Measurements from ENCODE around the gene CASTOR2.
"Not testable (repeated sequence)": the region's sequence is repeated elsewhere in the genome, so short reads cannot be mapped to it uniquely, and the experiment has no call there.

Gene CASTOR2

DNA sequence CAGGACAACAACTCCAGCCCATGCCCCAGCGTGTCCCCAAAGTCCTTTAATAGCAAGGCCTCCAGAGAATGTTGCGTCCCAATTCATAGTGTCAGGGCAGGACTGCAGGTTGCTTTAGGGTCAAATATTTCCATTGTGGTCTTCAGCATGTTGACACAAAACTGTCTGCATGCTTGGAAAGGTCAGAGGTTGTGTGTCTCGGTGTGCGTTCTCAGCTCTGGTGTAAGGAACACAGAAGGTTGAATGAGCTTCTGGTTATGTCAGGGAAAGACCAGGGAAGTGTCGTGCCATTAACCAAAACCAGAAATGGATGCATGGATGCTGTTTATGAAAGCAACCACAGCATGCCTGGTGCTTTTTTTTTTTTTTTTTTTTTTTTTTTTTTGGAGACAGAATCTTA, 31.9 kb downstream of the CASTOR2 start:
- DNase-seq = peak; percentile 15

DNA sequence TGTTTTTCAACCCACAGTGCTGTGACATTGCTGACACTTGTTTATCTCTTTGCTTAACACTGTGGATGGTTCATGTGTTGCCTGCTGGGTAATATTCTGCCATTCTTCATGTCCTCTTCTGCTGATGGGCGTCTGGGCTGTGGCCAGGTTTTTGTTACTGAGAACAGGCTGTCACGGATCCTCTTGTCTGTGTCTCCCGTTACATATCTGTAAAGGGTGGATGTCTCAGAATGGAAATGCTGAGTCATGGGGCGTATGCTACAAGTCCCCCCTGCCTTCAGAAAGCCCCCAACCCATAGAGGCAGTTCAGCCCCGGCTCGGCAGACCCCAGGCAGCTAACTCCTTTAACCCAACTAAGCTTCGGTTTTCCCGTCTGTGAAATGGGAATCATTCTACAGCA, 33.3 kb downstream of the CASTOR2 start:
- DNase-seq = peak; percentile 28

DNA sequence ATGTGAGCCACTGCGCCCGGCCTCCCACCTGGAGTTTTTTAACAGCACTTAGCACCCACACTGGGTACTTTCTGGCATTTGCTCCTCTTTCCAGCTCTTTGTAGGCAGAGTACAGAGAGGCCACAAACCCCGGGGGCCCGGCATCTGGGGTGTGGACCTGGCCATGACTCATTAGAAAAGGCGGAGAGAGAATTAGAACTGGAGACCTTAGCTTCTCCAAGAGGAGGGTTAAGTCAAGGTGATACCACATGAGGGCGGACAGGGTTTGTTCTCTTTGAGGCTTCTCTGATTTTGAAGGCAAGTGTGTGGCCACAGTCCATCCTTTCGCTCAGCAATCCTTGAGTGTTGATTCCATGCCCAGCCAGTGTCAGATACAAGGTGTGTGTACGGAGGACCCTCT, 36.9 kb downstream of the CASTOR2 start:
- DNase-seq = not testable (repeated sequence)

DNA sequence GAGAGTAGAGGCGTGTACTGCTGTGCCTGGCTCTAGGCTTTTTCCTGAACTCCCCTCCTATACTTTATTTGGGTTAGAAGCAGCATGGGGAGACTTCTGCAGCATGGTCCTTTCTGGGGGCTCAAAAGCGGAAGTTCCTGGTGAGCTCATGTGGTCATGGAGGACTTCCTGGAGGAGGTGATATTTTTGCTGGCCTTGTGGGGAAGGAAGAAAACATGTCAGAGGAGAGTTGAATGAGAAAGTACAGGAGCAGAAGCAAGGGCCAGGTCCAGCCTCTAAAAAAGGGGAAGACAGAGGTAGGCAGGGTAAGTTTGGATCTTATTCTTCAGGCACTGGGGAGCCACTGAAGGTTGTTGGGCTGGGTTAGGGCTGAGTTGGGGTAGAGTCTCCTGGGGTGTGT, 45.5 kb downstream of the CASTOR2 start:
- DNase-seq = no peak

GRCh38 chr7:75017832-75018231, 53.3 kb downstream of the CASTOR2 start:
- no peak for DNase-seq

GRCh38 chr7:75018570-75019364, 54.3 kb downstream of the CASTOR2 start:
- no peak for DNase-seq

GRCh38 chr7:75019800-75020199, 55.3 kb downstream of the CASTOR2 start:
- no peak for DNase-seq

GRCh38 chr7:75024922-75025321, 60.4 kb downstream of the CASTOR2 start:
- no peak for DNase-seq

DNA sequence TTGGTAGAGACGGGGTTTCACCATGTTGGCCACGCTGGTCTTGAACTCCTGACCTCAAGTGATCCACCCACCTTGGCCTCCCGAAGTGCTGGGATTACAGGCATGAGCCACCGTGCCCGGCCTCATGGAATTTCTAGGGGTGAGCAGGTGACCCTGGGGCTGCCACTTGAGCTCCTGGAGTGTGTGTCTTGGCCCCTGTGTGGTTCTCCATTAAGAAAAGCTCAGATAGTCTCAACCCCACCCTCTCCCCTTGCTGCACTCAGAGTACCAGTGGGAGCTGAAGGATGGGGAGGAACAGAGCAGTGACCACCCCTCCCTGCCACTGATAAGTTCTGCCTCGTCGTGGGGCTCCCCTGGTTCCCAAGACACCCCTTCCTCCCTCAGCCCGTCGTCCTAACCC, 63.8 kb downstream of the CASTOR2 start:
- DNase-seq = no peak

- DNase-seq = no peak
Observed at GRCh38 chr7:75033064-75033463, 68.6 kb downstream of the CASTOR2 start.

- DNase-seq = no peak
Observed at GRCh38 chr7:75033826-75034225, 69.3 kb downstream of the CASTOR2 start.

GRCh38 chr7:75038508-75038907, 74.0 kb downstream of the CASTOR2 start:
- DNase-seq = no peak

DNA sequence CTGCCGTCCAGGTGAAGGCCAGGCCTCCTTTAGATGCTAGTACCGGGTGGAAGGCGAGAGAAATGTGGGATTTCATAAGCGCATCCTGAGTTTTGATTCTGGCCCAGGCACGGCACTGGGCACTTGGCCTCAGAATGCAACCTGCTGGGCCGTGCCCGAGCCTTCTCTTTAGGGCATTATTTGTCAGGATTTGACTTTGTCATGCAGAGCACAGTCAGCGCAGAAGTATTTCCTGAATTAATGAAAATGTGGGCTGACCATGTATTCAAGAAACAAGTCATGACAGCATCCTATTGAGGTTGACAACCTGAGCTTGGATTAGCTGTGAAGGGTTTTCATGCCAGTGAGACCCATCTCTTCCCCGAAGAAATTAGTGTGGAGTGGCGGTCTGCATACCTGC, 74.7 kb downstream of the CASTOR2 start:
- no peak for DNase-seq

GRCh38 chr7:75039709-75040108, 75.2 kb downstream of the CASTOR2 start:
- DNase-seq = no peak

DNA sequence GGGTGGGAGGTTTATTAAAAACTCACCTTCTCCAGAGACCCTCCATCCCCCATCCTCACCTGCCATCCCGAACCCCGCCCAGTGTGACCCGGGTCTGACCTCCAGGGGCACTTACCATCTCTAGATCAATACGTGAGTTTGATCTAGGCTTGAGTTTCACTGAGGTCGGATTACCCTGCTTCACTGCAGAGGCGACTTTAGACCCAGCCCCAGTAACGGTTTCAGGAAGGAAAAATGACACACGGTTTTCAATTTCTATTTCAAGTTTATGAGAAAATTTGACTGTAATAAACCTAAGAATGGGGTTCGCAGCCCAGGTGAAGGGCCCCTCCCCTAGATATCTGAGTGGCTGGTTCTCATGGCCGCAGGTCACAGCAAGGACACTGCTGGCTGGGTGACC, 76.0 kb downstream of the CASTOR2 start:
- no peak for DNase-seq

DNA sequence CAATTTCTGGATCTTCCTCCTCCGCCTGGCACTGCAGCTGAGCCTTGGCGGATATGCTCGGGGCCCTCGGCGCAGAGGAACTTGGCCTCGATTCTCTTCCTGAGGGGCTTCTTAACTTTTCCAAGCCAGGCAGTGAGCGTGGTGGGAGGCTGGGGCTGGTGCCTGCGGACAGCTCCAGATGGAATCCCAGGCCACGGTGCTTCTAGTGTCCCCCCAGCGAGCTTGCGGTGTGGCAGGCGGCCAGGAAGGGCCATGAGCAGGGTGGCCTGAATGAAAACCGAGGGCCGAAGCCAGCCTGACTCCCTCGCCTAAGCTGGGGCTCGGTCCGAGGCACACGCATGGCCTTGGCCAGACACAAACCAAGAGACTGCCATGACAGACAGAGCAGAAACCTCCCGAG, 77.8 kb downstream of the CASTOR2 start:
- DNase-seq = no peak

DNA sequence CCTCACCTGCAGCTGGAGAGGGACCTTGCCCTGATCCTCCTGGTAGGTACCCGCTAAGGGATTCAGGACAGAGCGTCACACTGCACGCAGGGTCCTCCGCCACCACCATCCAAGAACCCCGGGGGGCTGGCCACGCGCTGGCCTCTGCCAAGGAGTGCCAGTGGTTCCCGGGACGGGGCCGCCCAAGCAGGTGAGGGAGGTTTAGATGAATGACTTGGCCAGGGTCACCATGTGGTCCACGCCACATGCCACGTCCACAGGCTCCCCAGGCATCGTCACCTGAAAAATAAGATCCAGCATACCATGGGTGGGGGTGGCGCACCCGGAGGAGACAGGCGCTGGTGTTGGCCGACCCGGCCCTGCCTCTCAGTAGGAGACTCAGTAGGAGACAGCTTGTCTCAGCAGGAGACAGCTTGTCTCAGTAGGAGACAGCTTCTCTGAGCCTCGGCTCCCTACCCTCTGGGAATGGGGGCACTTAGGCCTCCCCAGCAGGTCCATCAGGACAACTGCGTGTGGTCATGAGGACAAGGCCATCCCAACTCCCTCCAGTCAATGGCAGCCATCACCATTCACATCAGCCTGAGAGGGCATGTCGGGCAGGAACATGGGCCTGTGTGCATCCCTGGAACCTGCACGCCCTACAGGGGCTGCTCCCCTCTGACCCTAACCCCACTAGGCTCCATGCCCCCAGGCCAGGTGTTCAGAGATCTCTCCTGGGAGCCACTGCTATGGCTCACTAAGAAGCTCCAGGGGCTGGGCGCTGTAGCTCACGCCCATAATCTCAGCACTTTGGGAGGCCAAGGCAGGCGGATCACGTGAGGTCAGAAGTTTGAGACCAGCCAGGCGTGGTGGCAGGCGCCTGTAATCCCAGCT, 78.6 kb downstream of the CASTOR2 start:
- no peak for DNase-seq

- no peak for DNase-seq
Observed at GRCh38 chr7:75045881-75046280, 81.4 kb downstream of the CASTOR2 start.

DNA sequence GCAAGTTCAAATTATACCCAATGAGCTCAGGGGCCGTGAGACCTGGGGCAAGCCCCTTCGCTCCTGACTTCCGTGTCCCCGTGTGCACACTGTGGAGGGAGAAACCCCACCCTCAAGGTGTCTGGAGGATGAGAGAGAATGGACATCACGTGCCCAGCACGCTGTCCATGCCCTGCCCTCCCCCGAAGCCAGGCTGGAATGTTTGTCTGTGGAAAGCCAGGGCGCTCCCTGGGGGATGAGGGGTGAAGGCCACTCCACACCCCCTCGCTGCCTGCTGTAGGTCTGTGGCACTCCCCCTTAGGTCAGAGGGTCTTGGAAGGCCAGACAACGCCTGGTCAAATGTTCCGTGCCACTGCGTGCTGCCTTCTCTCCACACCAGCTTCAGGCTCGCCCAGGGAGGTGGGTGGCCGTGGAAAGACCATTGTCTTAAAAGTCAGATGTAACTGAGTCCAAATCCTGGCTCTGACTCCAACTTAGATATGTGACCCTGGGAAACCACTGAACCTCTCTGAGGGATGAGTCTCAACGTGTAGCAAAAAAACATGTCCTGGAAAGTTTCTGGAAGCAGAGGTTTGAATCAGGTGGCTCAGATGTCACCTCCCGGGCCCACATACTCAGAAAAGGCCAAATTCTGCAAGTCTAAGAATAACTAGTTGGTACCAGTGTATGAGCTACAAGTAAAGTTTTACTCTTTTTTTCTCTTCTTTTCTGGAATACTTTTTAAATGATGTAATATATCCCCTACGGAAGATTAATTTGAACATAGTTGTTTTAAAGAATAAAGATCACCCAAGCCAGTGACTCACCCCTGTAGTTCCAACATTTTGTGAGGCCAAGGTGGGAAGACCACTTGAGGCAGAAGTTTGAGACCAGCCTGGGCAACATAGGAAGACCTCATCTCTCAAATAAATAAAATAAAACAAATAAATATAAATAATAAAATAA, 84.2 kb downstream of the CASTOR2 start:
- DNase-seq = peak; percentile 50

GRCh38 chr7:75049817-75050216, 85.3 kb downstream of the CASTOR2 start:
- DNase-seq = no peak

DNA sequence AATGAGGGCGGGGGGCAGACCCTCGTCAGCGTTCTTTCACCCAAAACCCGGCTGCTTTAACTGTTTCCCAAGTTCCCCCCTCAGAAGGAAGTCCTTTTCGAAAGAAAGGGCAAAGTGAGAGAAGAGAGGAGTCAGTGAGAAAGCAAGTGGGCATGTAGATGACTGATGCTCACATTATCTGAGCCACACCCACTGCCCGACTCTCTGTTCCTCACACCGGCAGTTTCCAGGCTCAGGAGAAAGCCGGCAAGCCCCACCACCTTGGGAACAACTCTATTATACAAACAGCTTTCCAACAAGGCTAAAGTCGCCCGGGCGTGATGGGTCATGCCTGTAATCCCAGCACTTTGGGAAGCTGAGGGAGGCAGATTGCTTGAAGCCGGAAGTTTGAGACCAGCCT, 86.0 kb downstream of the CASTOR2 start:
- DNase-seq = no peak

GRCh38 chr7:75054744-75055143, 90.2 kb downstream of the CASTOR2 start:
- DNase-seq = peak; percentile 75

DNA sequence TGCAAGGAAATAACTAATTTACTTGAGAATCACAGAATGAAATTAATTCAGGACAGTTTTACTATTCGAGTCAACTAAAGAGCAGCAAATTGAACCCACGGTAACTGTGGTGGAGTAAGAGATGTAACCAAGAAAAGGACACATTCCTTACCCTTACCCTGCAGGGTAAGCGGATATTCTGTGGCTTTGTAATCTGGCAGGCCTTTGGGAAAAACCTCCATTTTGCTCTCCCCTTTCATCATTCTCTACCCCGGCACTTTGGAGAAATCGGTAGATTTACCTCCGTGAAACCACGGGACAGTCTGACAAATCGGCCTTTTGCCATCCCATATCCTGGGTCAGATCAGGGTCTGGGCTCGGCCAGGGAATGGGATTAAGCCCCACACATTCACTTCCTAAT, 90.7 kb downstream of the CASTOR2 start:
- DNase-seq = no peak

All from fibroblast of skin of scalp (primary cell).